Measurements from ENCODE around the gene PLAC9. TPM values are rescaled to one million over a fixed set of nuclear protein-coding genes. Genes with fewer than 3 reads are reported as not detected.
"Not testable (repeated sequence)": the region's sequence is repeated elsewhere in the genome, so short reads cannot be mapped to it uniquely, and the experiment has no call there.

PLAC9 gene
- 1.3 TPM for polyA plus RNA-seq (2013, experiment 1 of 2)
- polyA plus RNA-seq (2013, experiment 2 of 2), result 1.3 TPM

DNA sequence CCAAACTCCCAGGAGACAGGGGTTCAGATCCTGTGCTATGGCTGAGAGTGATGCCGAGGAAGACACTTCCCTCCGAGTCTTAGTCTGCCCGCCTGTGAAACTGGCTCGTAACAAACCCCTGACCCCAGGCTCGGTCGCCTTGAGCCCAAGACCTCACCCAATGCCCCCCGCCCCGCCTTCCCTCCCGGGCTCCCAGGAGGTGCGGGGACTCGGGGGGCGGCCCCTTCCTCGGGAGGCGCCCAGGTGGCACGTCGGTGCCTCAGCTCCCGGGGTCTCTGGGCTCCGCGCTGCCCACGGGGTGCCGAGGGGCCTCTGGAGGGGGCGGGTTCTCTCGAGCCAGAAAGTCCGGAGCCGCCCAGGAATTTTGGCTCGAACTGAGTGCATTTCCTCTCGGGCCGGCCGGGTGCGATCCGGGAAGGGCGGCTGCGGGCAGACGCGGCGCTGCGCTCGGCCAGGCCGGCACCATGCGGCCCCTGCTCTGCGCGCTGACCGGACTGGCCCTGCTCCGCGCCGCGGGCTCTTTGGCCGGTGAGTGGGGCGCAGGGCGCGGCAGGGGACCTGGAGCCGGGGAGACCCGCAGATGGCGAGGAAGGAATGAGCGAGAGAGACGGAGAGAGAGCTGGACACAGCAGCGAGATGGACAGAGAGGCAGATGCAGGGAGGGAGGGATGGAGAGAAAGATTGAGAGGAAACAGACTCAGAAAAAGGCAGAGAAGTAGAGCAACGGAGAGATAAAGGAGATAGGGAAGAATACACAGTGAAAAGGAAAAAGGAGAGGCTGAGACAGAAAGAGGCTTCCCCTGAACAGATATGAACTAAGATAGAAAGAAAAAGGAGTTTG, at the start of gene PLAC9:
Gene PLAC9 (plus strand): TSS at position 432 of the 841 bp plus-strand sequence. CDS start 33 bp downstream, at position 465.
- Histone ChIP-seq H3K4me1 (ENCODE audit: control insufficient read depth in 2 of 2, insufficient read depth in 1 of 2, low read depth in 1 of 2, low read length in 2 of 2) (peaks cover 4% of the 10 kb centered on the region in 2 donors), H3K23ac (ENCODE audit: low read depth, low read length, poor library complexity) (peak within 1 kb of the TSS; percentile 43), H3K9me3 (replicated peaks in 1 of 2; ENCODE audit: control insufficient read depth in 2 of 2, insufficient read depth in 1 of 2, low read depth in 1 of 2, low read length in 2 of 2) (no peaks in the 10 kb centered on the region), H3K36me3 (replicated peaks in 1 of 2; ENCODE audit: control insufficient read depth in 2 of 2, insufficient read depth in 2 of 2, low read length in 2 of 2) (no peaks in the 10 kb centered on the region), H2BK5ac (ENCODE audit: low read length) (no peak within 1 kb of the TSS), H3K4me3 (ENCODE audit: low read length in 2 of 2) (peak within 1 kb of the TSS; percentile 33 to 76), H2BK12ac (ENCODE audit: low read length) (peak within 1 kb of the TSS; percentile 58), H3K27me3 (ENCODE audit: control insufficient read depth in 3 of 3, insufficient read depth in 3 of 3, low read depth in 1 of 3, low read length in 3 of 3) (peaks cover 0 to 38% (median 12%) of the 10 kb centered on the region in 3 experiments), H4K91ac (ENCODE audit: low read depth, low read length, poor library complexity) (no peak within 1 kb of the TSS), H2BK15ac (ENCODE audit: low read length) (peak within 1 kb of the TSS; percentile 58), H2BK120ac (ENCODE audit: low read depth, low read length) (no peak within 1 kb of the TSS), H3K27ac (replicated peaks; ENCODE audit: low read length) (no peak within 1 kb of the TSS), H2AK5ac (ENCODE audit: low read depth, low read length) (no peak within 1 kb of the TSS), H3K14ac (ENCODE audit: low read length) (peak within 1 kb of the TSS; percentile 38), H4K8ac (ENCODE audit: low read depth, low read length) (no peak within 1 kb of the TSS), H3K4ac (ENCODE audit: low read length) (no peak within 1 kb of the TSS), H3K18ac (ENCODE audit: low read length) (peak within 1 kb of the TSS; percentile 90), H3K79me1 (ENCODE audit: low read depth, low read length) (no peaks in the 10 kb centered on the region), H3K9ac (ENCODE audit: low read depth, low read length, poor library complexity) (peak within 1 kb of the TSS; percentile 60), H3K4me2 (ENCODE audit: insufficient read depth, low read length, poor library complexity, severe bottlenecking) (peak within 1 kb of the TSS; percentile 86), H2AFZ (ENCODE audit: low read length) (peak within 1 kb of the TSS; percentile 91)
- no CpG with 5 or more reads among the region's 58 CpGs for WGBS, 2 donors (ENCODE audit: extremely low coverage in 2 of 2, insufficient read length in 2 of 2, insufficient replicate concordance in 1 of 2)
- DNase-seq (ENCODE audit: low spot score), result peak; percentile 35

- Histone ChIP-seq H3K4me3 (ENCODE audit: low read length in 2 of 2) (no peak overlapping the region), H3K4ac (ENCODE audit: low read length) (no peak overlapping the region), H3K18ac (ENCODE audit: low read length) (no peak overlapping the region), H3K27ac (replicated peaks; ENCODE audit: low read length) (no peak overlapping the region), H3K14ac (ENCODE audit: low read length) (no peak overlapping the region), H3K36me3 (replicated peaks in 1 of 2; ENCODE audit: control insufficient read depth in 2 of 2, insufficient read depth in 2 of 2, low read length in 2 of 2) (peaks cover 6 to 32% of the 10 kb centered on the region in 2 donors), H2AK5ac (ENCODE audit: low read depth, low read length) (no peak overlapping the region), H2AFZ (ENCODE audit: low read length) (no peak overlapping the region), H4K91ac (ENCODE audit: low read depth, low read length, poor library complexity) (no peak overlapping the region), H3K9me3 (replicated peaks in 1 of 2; ENCODE audit: control insufficient read depth in 2 of 2, insufficient read depth in 1 of 2, low read depth in 1 of 2, low read length in 2 of 2) (no peaks in the 10 kb centered on the region), H2BK15ac (ENCODE audit: low read length) (no peak overlapping the region), H2BK12ac (ENCODE audit: low read length) (no peak overlapping the region), H3K27me3 (ENCODE audit: control insufficient read depth in 3 of 3, insufficient read depth in 3 of 3, low read depth in 1 of 3, low read length in 3 of 3) (no peaks in the 10 kb centered on the region), H3K79me1 (ENCODE audit: low read depth, low read length) (no peaks in the 10 kb centered on the region), H3K9ac (ENCODE audit: low read depth, low read length, poor library complexity) (no peak overlapping the region), H4K8ac (ENCODE audit: low read depth, low read length) (no peak overlapping the region), H2BK5ac (ENCODE audit: low read length) (no peak overlapping the region), H2BK120ac (ENCODE audit: low read depth, low read length) (no peak overlapping the region), H3K23ac (ENCODE audit: low read depth, low read length, poor library complexity) (no peak overlapping the region), H3K4me2 (ENCODE audit: insufficient read depth, low read length, poor library complexity, severe bottlenecking) (no peak overlapping the region), H3K4me1 (ENCODE audit: control insufficient read depth in 2 of 2, insufficient read depth in 1 of 2, low read depth in 1 of 2, low read length in 2 of 2) (no peaks in the 10 kb centered on the region)
- WGBS, 2 donors (ENCODE audit: extremely low coverage in 2 of 2, insufficient read length in 2 of 2, insufficient replicate concordance in 1 of 2), result no CpG with 5 or more reads among the region's 2 CpGs
- DNase-seq (ENCODE audit: low spot score), result no peak
These were observed 42.4 kb upstream of the PLAC9 start for GRCh38 chr10:80090121-80090520.

DNA sequence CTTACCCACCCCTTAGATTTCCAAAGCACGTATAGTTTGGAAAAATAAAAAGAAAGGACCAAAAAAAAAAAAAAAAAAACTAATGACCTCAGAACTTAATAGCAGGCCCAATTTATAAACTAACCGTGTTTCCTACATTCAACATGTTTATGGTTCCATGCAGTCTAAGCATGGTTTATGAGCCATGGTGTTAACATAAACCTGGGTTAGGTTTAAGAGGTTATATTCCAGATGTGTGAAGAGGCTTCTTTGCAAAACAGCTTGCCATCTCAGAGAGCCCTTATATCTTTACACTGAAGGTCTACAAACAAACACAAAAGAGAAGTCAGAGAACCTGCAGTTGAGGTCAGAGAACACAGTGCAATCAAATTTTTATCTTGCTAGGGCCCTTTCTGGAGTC, 38.3 kb upstream of the PLAC9 start:
- Histone ChIP-seq H3K4me3 (ENCODE audit: low read length in 2 of 2) (no peak overlapping the region), H3K27me3 (ENCODE audit: control insufficient read depth in 3 of 3, insufficient read depth in 3 of 3, low read depth in 1 of 3, low read length in 3 of 3) (no peaks in the 10 kb centered on the region), H3K79me1 (ENCODE audit: low read depth, low read length) (no peaks in the 10 kb centered on the region), H4K8ac (ENCODE audit: low read depth, low read length) (no peak overlapping the region), H3K23ac (ENCODE audit: low read depth, low read length, poor library complexity) (no peak overlapping the region), H3K9ac (ENCODE audit: low read depth, low read length, poor library complexity) (no peak overlapping the region), H3K4me1 (ENCODE audit: control insufficient read depth in 2 of 2, insufficient read depth in 1 of 2, low read depth in 1 of 2, low read length in 2 of 2) (no peaks in the 10 kb centered on the region), H3K36me3 (replicated peaks in 1 of 2; ENCODE audit: control insufficient read depth in 2 of 2, insufficient read depth in 2 of 2, low read length in 2 of 2) (peaks cover 6 to 9% of the 10 kb centered on the region in 2 donors), H3K18ac (ENCODE audit: low read length) (no peak overlapping the region), H2AFZ (ENCODE audit: low read length) (no peak overlapping the region), H2AK5ac (ENCODE audit: low read depth, low read length) (no peak overlapping the region), H2BK5ac (ENCODE audit: low read length) (no peak overlapping the region), H3K4ac (ENCODE audit: low read length) (no peak overlapping the region), H2BK15ac (ENCODE audit: low read length) (no peak overlapping the region), H3K4me2 (ENCODE audit: insufficient read depth, low read length, poor library complexity, severe bottlenecking) (no peak overlapping the region), H3K9me3 (replicated peaks in 1 of 2; ENCODE audit: control insufficient read depth in 2 of 2, insufficient read depth in 1 of 2, low read depth in 1 of 2, low read length in 2 of 2) (no peaks in the 10 kb centered on the region), H2BK12ac (ENCODE audit: low read length) (no peak overlapping the region), H3K27ac (replicated peaks; ENCODE audit: low read length) (no peak overlapping the region), H3K14ac (ENCODE audit: low read length) (no peak overlapping the region), H4K91ac (ENCODE audit: low read depth, low read length, poor library complexity) (no peak overlapping the region), H2BK120ac (ENCODE audit: low read depth, low read length) (no peak overlapping the region)
- DNase-seq (ENCODE audit: low spot score), result no peak
- no CpG with 5 or more reads among the region's 2 CpGs for WGBS, 2 donors (ENCODE audit: extremely low coverage in 2 of 2, insufficient read length in 2 of 2, insufficient replicate concordance in 1 of 2)

GRCh38 chr10:80098272-80098671, 34.3 kb upstream of the PLAC9 start:
- no CpG with 5 or more reads among the region's 2 CpGs for WGBS, 2 donors (ENCODE audit: extremely low coverage in 2 of 2, insufficient read length in 2 of 2, insufficient replicate concordance in 1 of 2)
- not testable (repeated sequence) for H3K23ac ChIP-seq (ENCODE audit: low read depth, low read length, poor library complexity); DNase-seq (ENCODE audit: low spot score); H3K4me1 ChIP-seq (ENCODE audit: control insufficient read depth in 2 of 2, insufficient read depth in 1 of 2, low read depth in 1 of 2, low read length in 2 of 2); H4K8ac ChIP-seq (ENCODE audit: low read depth, low read length); H3K18ac ChIP-seq (ENCODE audit: low read length); H2BK12ac ChIP-seq (ENCODE audit: low read length); H4K91ac ChIP-seq (ENCODE audit: low read depth, low read length, poor library complexity); H3K79me1 ChIP-seq (ENCODE audit: low read depth, low read length); H2BK120ac ChIP-seq (ENCODE audit: low read depth, low read length); H3K36me3 ChIP-seq (replicated peaks in 1 of 2; ENCODE audit: control insufficient read depth in 2 of 2, insufficient read depth in 2 of 2, low read length in 2 of 2); H3K14ac ChIP-seq (ENCODE audit: low read length); H3K4me3 ChIP-seq (ENCODE audit: low read length in 2 of 2); H3K4me2 ChIP-seq (ENCODE audit: insufficient read depth, low read length, poor library complexity, severe bottlenecking); H2BK5ac ChIP-seq (ENCODE audit: low read length); H2AK5ac ChIP-seq (ENCODE audit: low read depth, low read length); H3K27ac ChIP-seq (replicated peaks; ENCODE audit: low read length); H3K9ac ChIP-seq (ENCODE audit: low read depth, low read length, poor library complexity); H3K9me3 ChIP-seq (replicated peaks in 1 of 2; ENCODE audit: control insufficient read depth in 2 of 2, insufficient read depth in 1 of 2, low read depth in 1 of 2, low read length in 2 of 2); H3K4ac ChIP-seq (ENCODE audit: low read length); H2AFZ ChIP-seq (ENCODE audit: low read length); H2BK15ac ChIP-seq (ENCODE audit: low read length); H3K27me3 ChIP-seq (ENCODE audit: control insufficient read depth in 3 of 3, insufficient read depth in 3 of 3, low read depth in 1 of 3, low read length in 3 of 3)

Data from neuronal stem cell (in vitro differentiated cells).